AG09319 (cell line): Measurements from ENCODE around the gene GTF2IRD1.
"Not testable (repeated sequence)": the region's sequence is repeated elsewhere in the genome, so short reads cannot be mapped to it uniquely, and the experiment has no call there.

ENCODE experiments used
- DNase-seq: peaks from one replicate; pipeline ENCODE4 v3.0.0-alpha.2; 2010; ENCODE audit warnings: low read depth; ENCODE audit errors: extremely low read depth
- TF ChIP-seq, protein P1 (sequence below): IDR thresholded peaks from 2 replicates; pipeline ENCODE4 v1.5.1; 2011; ENCODE audit warnings: low read depth, mild to moderate bottlenecking, inconsistent platforms, low read length, moderate library complexity

Gene GTF2IRD1

DNA sequence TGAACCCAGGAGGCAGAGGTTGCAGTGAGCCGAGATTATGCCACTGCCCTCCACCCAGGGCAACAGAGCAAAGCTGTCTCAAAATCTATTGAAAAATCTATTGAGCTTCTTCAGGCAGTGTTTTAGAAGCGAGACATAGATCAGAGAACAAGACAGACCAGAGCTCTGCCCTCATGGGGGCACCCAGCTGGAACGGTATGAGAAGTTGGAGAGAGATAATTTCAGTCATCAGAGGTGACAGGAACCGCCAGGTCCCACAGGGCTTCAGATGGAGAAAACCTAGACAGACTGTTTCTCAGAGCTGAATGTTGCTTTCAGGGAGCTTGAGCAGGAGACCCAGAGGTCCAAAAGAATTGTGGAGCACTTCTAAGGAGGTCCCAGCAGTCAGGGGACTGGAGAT lies 14.2 kb upstream of the GTF2IRD1 start:
- TF ChIP-seq, protein P1, sequence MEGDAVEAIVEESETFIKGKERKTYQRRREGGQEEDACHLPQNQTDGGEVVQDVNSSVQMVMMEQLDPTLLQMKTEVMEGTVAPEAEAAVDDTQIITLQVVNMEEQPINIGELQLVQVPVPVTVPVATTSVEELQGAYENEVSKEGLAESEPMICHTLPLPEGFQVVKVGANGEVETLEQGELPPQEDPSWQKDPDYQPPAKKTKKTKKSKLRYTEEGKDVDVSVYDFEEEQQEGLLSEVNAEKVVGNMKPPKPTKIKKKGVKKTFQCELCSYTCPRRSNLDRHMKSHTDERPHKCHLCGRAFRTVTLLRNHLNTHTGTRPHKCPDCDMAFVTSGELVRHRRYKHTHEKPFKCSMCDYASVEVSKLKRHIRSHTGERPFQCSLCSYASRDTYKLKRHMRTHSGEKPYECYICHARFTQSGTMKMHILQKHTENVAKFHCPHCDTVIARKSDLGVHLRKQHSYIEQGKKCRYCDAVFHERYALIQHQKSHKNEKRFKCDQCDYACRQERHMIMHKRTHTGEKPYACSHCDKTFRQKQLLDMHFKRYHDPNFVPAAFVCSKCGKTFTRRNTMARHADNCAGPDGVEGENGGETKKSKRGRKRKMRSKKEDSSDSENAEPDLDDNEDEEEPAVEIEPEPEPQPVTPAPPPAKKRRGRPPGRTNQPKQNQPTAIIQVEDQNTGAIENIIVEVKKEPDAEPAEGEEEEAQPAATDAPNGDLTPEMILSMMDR: no peak
- no peak for DNase-seq

DNA sequence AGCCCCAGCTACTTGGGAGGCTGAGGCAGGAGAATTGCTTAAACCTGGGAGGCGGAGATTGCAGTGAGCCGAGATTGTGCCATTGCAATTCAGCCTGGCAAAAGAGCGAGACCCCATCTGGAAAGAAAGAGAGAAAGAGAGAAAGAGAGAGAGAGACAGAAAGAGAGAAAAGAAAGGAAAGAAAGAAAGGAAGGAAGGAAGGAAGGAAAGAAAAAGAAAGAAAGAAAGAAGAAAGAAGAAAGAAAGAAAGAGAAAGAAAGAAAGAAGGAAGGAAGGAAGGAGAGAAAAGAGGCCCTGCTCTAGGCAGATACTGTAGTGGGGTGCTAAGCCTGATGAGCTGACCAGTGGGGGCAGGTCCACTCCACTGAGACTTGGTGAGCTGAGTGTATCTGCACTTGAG lies 13.6 kb upstream of the GTF2IRD1 start:
- not testable (repeated sequence) for DNase-seq

GRCh38 chr7:74441801-74442200 lies 11.9 kb upstream of the GTF2IRD1 start:
- TF ChIP-seq, protein P1: no peak
- no peak for DNase-seq

- TF ChIP-seq, protein P1: no peak
- DNase-seq: no peak
Observed at GRCh38 chr7:74443543-74444247, 10.0 kb upstream of the GTF2IRD1 start.

GRCh38 chr7:74449144-74449543 lies 4.6 kb upstream of the GTF2IRD1 start:
- no peak for DNase-seq
- TF ChIP-seq, protein P1: no peak

DNA sequence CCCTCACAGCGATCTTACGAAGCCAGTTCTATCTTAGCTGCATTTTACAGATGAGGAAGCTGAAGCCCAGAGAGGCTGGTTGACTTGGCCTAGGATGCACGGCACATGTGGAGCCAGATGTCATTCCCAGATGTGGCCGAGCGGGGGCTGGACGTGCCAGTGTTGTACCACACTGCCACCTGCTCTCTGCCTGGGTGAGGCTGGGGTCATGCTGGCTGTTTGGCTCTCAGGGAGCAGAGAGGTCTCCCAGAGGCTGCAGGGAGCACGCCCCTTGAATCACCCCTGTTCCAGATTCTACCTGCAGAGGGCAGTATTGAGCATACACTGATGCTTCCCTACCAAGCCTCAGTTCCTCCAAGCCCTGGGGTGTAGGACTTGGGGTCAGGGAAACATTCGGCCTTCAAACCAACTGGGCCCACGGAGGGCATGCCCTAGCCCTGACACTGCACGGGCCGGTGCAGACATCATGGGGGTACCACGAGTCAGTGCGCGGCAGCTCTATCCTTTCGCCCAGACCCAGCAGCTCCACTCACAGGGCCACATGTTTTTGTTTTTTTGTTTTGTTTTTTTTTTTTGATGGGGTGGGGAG lies 3.8 kb upstream of the GTF2IRD1 start:
- DNase-seq: no peak
- TF ChIP-seq, protein P1: peak; percentile 86

GRCh38 chr7:74452748-74453321 lies 871 bp upstream of the GTF2IRD1 start:
- DNase-seq: no peak
- TF ChIP-seq, protein P1: no peak
